Measurements from ENCODE around the gene AP3S1. TPM values are rescaled to one million over a fixed set of nuclear protein-coding genes. Genes with fewer than 3 reads are reported as not detected.

The AP3S1 gene
- polyA plus RNA-seq, 3 donors: 30.2 to 86.1 (median 84.8) TPM

GRCh38 chr5:115963566-115963965 is 121.8 kb downstream of the AP3S1 start:
- intact Hi-C loops (cut with micrococcal nuclease): no loop called here
- Histone ChIP-seq H3K79me2 (ENCODE audit: insufficient read depth, low read length) (no peaks in the 10 kb centered on the region), H3K9ac (ENCODE audit: insufficient read depth, low read length, poor library complexity, severe bottlenecking) (no peak overlapping the region), H3K36me3 (replicated peaks in 1 of 2; ENCODE audit: control insufficient read depth in 1 of 2, insufficient read depth in 2 of 2, low read length in 2 of 2) (no peaks in the 10 kb centered on the region), H3K4me1 (ENCODE audit: control insufficient read depth in 1 of 2, insufficient read depth in 2 of 2, low read length in 2 of 2) (peaks cover 6 to 9% of the 10 kb centered on the region in 2 donors), H4K20me1 (ENCODE audit: insufficient read depth, low read length) (no peaks in the 10 kb centered on the region), H3K9me3 (replicated peaks in 1 of 2; ENCODE audit: control insufficient read depth in 1 of 2, insufficient read depth in 1 of 2, low read length in 2 of 2) (peaks cover 0 to 29% of the 10 kb centered on the region in 2 donors), H3K4me2 (replicated peaks; ENCODE audit: extremely low read depth, low read length, poor library complexity, severe bottlenecking) (no peak overlapping the region), H3K4me3 (replicated peaks in 1 of 3; ENCODE audit: low read depth in 2 of 3, low read length in 3 of 3) (no peak overlapping the region), H3K27me3 (ENCODE audit: control insufficient read depth in 2 of 2, insufficient read depth in 2 of 2, low read length in 2 of 2) (peaks cover 63 to 90% of the 10 kb centered on the region in 2 donors), H3K27ac (ENCODE audit: low read depth in 1 of 2, low read length in 2 of 2) (no peak overlapping the region), H2AFZ (ENCODE audit: insufficient read depth, low read depth, low read length, poor library complexity, severe bottlenecking) (no peak overlapping the region)
- TF ChIP-seq, protein P1, sequence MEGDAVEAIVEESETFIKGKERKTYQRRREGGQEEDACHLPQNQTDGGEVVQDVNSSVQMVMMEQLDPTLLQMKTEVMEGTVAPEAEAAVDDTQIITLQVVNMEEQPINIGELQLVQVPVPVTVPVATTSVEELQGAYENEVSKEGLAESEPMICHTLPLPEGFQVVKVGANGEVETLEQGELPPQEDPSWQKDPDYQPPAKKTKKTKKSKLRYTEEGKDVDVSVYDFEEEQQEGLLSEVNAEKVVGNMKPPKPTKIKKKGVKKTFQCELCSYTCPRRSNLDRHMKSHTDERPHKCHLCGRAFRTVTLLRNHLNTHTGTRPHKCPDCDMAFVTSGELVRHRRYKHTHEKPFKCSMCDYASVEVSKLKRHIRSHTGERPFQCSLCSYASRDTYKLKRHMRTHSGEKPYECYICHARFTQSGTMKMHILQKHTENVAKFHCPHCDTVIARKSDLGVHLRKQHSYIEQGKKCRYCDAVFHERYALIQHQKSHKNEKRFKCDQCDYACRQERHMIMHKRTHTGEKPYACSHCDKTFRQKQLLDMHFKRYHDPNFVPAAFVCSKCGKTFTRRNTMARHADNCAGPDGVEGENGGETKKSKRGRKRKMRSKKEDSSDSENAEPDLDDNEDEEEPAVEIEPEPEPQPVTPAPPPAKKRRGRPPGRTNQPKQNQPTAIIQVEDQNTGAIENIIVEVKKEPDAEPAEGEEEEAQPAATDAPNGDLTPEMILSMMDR (IDR thresholded peaks at IDR 0.05): no peak
- Mint-ChIP-seq H3K4me3 (peak overlapping the region; percentile 24 to 76), H3K4me1 (peaks cover 13% of the 10 kb centered on the region), H3K27ac (no peak overlapping the region), H3K27me3 (ENCODE audit: low read depth in 3 of 3) (peaks cover 69 to 82% (median 76%) of the 10 kb centered on the region in 3 donors), H3K9me3 (peaks cover 0 to 15% (median 3%) of the 10 kb centered on the region in 7 donors), H3K36me3 (peaks cover 0 to 2% of the 10 kb centered on the region in 2 donors)
- no peak for DNase-seq
- 29% methylated on average over 15 of the region's 17 CpGs for WGBS (ENCODE audit: insufficient coverage)

Other genes with a start within 250 kb of the AP3S1 start
- 10 to 100 TPM in 2 of 3 donors, 1 to 10 TPM in 1; 3.5 to 25.1 (median 14.6) TPM for gene TICAM2, start 239.5 kb upstream of the AP3S1 start, polyA plus RNA-seq
- 10 to 100 TPM; 18.2 to 70.1 (median 65.1) TPM for gene TMED7, start 215.9 kb upstream of the AP3S1 start, polyA plus RNA-seq
- gene CDO1, start 25.3 kb upstream of the AP3S1 start, polyA plus RNA-seq: not detected
- gene ATG12, start 370 bp upstream of the AP3S1 start, polyA plus RNA-seq: 100 to 1,000 TPM in 2 of 3 donors, 10 to 100 TPM in 1; 44.3 to 143 (median 101) TPM
- gene LVRN, start 120.5 kb downstream of the AP3S1 start, polyA plus RNA-seq: not detected
- under 1 TPM in 1 of 3 donors, not detected in 2; 0.11 TPM for gene ARL14EPL, start 190.5 kb downstream of the AP3S1 start, polyA plus RNA-seq
- 10 to 100 TPM; 16.9 to 86.1 (median 61.2) TPM for gene COMMD10, start 243.1 kb downstream of the AP3S1 start, polyA plus RNA-seq

Measured in CD14-positive monocyte (primary cell).